ENCODE data around the gene SERPINA5. TPM values are rescaled to one million over a fixed set of nuclear protein-coding genes. Genes with fewer than 3 reads are reported as not detected.
A peak's percentile ranks its signal among the peaks of the same experiment; 100 is the strongest.

Gene SERPINA5
- total and polyA plus RNA-seq, 3 experiments from 2014 or later, result not detected

DNA sequence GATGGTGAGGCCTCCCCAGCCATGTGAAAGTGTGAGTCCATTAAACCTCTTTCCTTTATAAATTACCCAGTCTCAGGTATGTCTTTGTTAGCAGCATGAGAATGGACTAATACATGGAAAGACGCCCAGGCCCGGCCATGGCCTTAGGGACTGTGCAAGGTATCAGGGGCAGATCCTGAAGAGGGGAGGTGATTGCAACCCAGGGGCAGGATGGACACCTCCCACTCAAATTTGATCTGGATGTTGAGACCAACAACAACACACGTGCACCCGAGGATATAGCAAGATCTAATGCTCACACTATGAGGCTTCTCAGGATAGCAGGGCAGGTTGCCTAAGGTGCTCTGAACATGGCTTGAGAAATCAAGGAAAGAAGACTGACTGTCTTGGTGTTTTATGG, 33.5 kb upstream of the SERPINA5 start:
- Mint-ChIP-seq H3K4me1 (no peaks in the 10 kb centered on the region), H3K9me3 (peaks cover 0 to 9% (median 0%) of the 10 kb centered on the region in 5 donors), H3K4me3 (peak overlapping the region in 1 of 7 donors; percentile 27), H3K27ac (no peak overlapping the region), H3K27me3 (peaks cover 13 to 30% of the 10 kb centered on the region in 2 donors), H3K36me3 (no peaks in the 10 kb centered on the region)
- no peak for DNase-seq
- CTCF ChIA-PET, result interaction anchor here (1.7 kb wide), 1 partner anchor 51 kb away, joined by 4 read pairs; no protein-coding TSS in a partner anchor
- H3K27ac ChIP-seq (ENCODE audit: low read depth, low read length), result no peak overlapping the region
- H3K27me3 ChIP-seq (ENCODE audit: insufficient read depth, low read length, poor library complexity, severe bottlenecking), result peaks cover 2% of the 10 kb centered on the region
- H3K4me3 ChIP-seq (ENCODE audit: low read length), result no peak overlapping the region
- H3K4me1 ChIP-seq (ENCODE audit: insufficient read depth, low read length), result no peaks in the 10 kb centered on the region
- H3K9me3 ChIP-seq (ENCODE audit: low read length), result no peaks in the 10 kb centered on the region
- H3K36me3 ChIP-seq (ENCODE audit: insufficient read depth, low read length), result no peaks in the 10 kb centered on the region
- POLR2A ChIA-PET, result no interaction called here

- Histone ChIP-seq H3K4me1 (ENCODE audit: insufficient read depth, low read length) (no peaks in the 10 kb centered on the region), H3K9me3 (ENCODE audit: low read length) (no peaks in the 10 kb centered on the region), H3K4me3 (ENCODE audit: low read length) (no peak overlapping the region), H3K27me3 (ENCODE audit: insufficient read depth, low read length, poor library complexity, severe bottlenecking) (peaks cover 2% of the 10 kb centered on the region), H3K36me3 (ENCODE audit: insufficient read depth, low read length) (no peaks in the 10 kb centered on the region), H3K27ac (ENCODE audit: low read depth, low read length) (no peak overlapping the region)
- Mint-ChIP-seq H3K27me3 (peaks cover 13 to 34% of the 10 kb centered on the region in 2 donors), H3K4me1 (no peaks in the 10 kb centered on the region), H3K4me3 (no peak overlapping the region), H3K27ac (no peak overlapping the region), H3K9me3 (peaks cover 0 to 9% (median 0%) of the 10 kb centered on the region in 5 donors), H3K36me3 (no peaks in the 10 kb centered on the region)
- ChIA-PET POLR2A (no interaction called here), CTCF (interaction anchor here (0.8 to 1.7 kb wide), 5 partner anchors 9 to 416 kb away, joined by 3 to 4 read pairs (median 3); no protein-coding TSS in a partner anchor)
- DNase-seq, result no peak
Measured at GRCh38 chr14:94548131-94548998, 32.9 kb upstream of the SERPINA5 start.

- CTCF ChIA-PET, result interaction anchor here (0.8 to 1.7 kb wide), 5 partner anchors 8 to 417 kb away, joined by 3 to 4 read pairs (median 3); no protein-coding TSS in a partner anchor
- DNase-seq, result peak in 3 of 5 donors; percentile 25 to 56 (median 27)
- POLR2A ChIA-PET, result no interaction called here
Measured at GRCh38 chr14:94548999-94549985, 31.9 kb upstream of the SERPINA5 start.

DNA sequence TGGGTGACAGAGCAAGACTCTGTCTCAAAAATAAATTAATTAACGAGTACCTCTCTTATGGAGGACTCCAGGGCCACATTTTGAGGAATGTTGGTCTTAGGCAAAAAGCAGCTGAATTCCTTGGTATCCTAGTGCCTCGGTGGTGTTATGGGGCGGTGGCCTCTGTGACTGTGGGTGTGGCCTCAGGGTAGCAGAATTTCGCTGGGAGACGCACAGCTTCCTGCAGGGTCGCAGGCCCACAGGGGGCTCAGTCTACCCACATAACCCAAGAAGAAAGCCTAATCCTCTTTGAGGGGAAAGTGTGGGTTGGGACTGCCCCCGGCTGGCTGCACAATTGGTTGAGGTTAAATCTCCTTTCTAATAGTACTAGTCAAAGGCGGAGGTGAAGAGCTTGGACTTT, 31.2 kb upstream of the SERPINA5 start:
- no peaks in the 10 kb centered on the region for H3K36me3 ChIP-seq (ENCODE audit: insufficient read depth, low read length)
- no peak overlapping the region for H3K4me3 ChIP-seq (ENCODE audit: low read length)
- no peaks in the 10 kb centered on the region for H3K36me3 Mint-ChIP-seq
- no peak for DNase-seq
- ChIA-PET POLR2A (no interaction called here), CTCF (interaction anchor here (0.9 kb wide), 1 partner anchor 10 kb away, joined by 3 read pairs; no protein-coding TSS in a partner anchor)
- peaks cover 2% of the 10 kb centered on the region for H3K27me3 ChIP-seq (ENCODE audit: insufficient read depth, low read length, poor library complexity, severe bottlenecking)
- no peak overlapping the region for H3K27ac ChIP-seq (ENCODE audit: low read depth, low read length)
- no peak overlapping the region for H3K4me3 Mint-ChIP-seq
- H3K9me3 Mint-ChIP-seq, result peaks cover 0 to 12% (median 9%) of the 10 kb centered on the region in 5 donors
- no peak overlapping the region for H3K27ac Mint-ChIP-seq
- peaks cover 12 to 42% of the 10 kb centered on the region in 2 donors for H3K27me3 Mint-ChIP-seq
- no peaks in the 10 kb centered on the region for H3K4me1 ChIP-seq (ENCODE audit: insufficient read depth, low read length)
- H3K9me3 ChIP-seq (ENCODE audit: low read length), result no peaks in the 10 kb centered on the region
- no peaks in the 10 kb centered on the region for H3K4me1 Mint-ChIP-seq

More at GRCh38 chr14:94548999-94549985, 31.9 kb upstream of the SERPINA5 start:
- H3K4me1 Mint-ChIP-seq, result no peaks in the 10 kb centered on the region
- H3K36me3 ChIP-seq (ENCODE audit: insufficient read depth, low read length), result no peaks in the 10 kb centered on the region
- H3K4me1 ChIP-seq (ENCODE audit: insufficient read depth, low read length), result no peaks in the 10 kb centered on the region
- H3K9me3 Mint-ChIP-seq, result peaks cover 0 to 9% (median 1%) of the 10 kb centered on the region in 5 donors
- no peak overlapping the region for H3K27ac ChIP-seq (ENCODE audit: low read depth, low read length)
- no peak overlapping the region for H3K4me3 Mint-ChIP-seq
- H3K36me3 Mint-ChIP-seq, result no peaks in the 10 kb centered on the region
- no peak overlapping the region for H3K27ac Mint-ChIP-seq
- H3K27me3 ChIP-seq (ENCODE audit: insufficient read depth, low read length, poor library complexity, severe bottlenecking), result peaks cover 2% of the 10 kb centered on the region
- no peak overlapping the region for H3K4me3 ChIP-seq (ENCODE audit: low read length)
- H3K27me3 Mint-ChIP-seq, result peaks cover 12 to 37% of the 10 kb centered on the region in 2 donors
- no peaks in the 10 kb centered on the region for H3K9me3 ChIP-seq (ENCODE audit: low read length)

DNA sequence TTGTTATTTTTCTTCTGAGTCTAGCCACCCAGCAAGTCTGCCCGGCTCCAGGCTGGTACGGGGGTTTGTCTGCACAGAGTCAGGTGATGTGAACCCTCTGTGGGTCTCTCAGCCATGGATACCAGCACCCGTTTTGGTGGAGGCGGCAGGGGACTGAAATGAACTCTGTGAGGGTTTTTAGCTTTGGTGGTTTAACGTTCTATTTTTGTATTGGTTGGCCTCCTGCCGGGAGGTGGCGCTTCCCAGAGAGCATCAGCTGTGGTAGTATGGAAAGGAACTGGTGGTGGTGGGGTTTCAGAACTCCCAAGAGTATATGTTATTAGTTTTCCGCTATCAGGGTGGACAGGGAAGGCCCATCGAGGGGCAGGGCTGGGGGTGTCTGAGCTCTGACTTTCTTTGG, 25.2 kb upstream of the SERPINA5 start:
- no peak overlapping the region for H3K4me3 Mint-ChIP-seq
- Histone ChIP-seq H3K27ac (ENCODE audit: low read depth, low read length) (no peak overlapping the region), H3K27me3 (ENCODE audit: insufficient read depth, low read length, poor library complexity, severe bottlenecking) (no peaks in the 10 kb centered on the region), H3K4me3 (ENCODE audit: low read length) (no peak overlapping the region), H3K36me3 (ENCODE audit: insufficient read depth, low read length) (no peaks in the 10 kb centered on the region), H3K4me1 (ENCODE audit: insufficient read depth, low read length) (no peaks in the 10 kb centered on the region), H3K9me3 (ENCODE audit: low read length) (no peaks in the 10 kb centered on the region)
- H3K27me3 Mint-ChIP-seq, result peaks cover 9 to 56% of the 10 kb centered on the region in 2 donors
- no peaks in the 10 kb centered on the region for H3K4me1 Mint-ChIP-seq
- peaks cover 0 to 15% (median 10%) of the 10 kb centered on the region in 5 donors for H3K9me3 Mint-ChIP-seq
- no peaks in the 10 kb centered on the region for H3K36me3 Mint-ChIP-seq
- peak overlapping the region in 1 of 8 donors; percentile 74 for H3K27ac Mint-ChIP-seq
- CTCF ChIA-PET, result no interaction called here
- DNase-seq, result no peak
- POLR2A ChIA-PET, result no interaction called here

DNA sequence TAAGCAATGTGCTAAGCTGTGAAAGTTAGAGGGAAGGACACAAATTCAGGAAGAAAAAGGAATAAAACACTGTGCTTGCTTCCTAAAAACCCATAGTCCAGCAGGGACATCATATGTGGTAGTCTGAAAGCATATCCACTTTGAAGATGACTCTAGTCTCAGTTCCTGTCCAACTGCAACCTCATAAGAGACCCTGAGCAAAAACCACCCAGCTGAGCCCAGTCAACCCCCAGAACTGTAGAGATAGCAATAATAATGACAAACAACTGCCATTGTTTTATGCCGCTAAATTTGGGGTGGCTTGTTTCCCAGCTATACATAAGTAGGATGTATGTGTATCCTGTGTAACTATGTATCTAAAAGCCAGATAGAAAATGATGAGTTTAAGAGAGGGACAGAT, 23.9 kb upstream of the SERPINA5 start:
- no peak for DNase-seq
- Histone ChIP-seq H3K4me3 (ENCODE audit: low read length) (no peak overlapping the region), H3K27me3 (ENCODE audit: insufficient read depth, low read length, poor library complexity, severe bottlenecking) (no peaks in the 10 kb centered on the region), H3K36me3 (ENCODE audit: insufficient read depth, low read length) (no peaks in the 10 kb centered on the region), H3K27ac (ENCODE audit: low read depth, low read length) (no peak overlapping the region), H3K4me1 (ENCODE audit: insufficient read depth, low read length) (no peaks in the 10 kb centered on the region), H3K9me3 (ENCODE audit: low read length) (no peaks in the 10 kb centered on the region)
- peaks cover 12 to 55% of the 10 kb centered on the region in 2 donors for H3K27me3 Mint-ChIP-seq
- H3K9me3 Mint-ChIP-seq, result peaks cover 0 to 15% (median 10%) of the 10 kb centered on the region in 5 donors
- H3K27ac Mint-ChIP-seq, result no peak overlapping the region
- CTCF ChIA-PET, result interaction anchor here (1.5 kb wide), 1 partner anchor 9 kb away, joined by 3 read pairs; no protein-coding TSS in a partner anchor
- POLR2A ChIA-PET, result no interaction called here
- no peak overlapping the region for H3K4me3 Mint-ChIP-seq
- H3K4me1 Mint-ChIP-seq, result no peaks in the 10 kb centered on the region
- no peaks in the 10 kb centered on the region for H3K36me3 Mint-ChIP-seq

GRCh38 chr14:94558842-94559241, 22.4 kb upstream of the SERPINA5 start:
- Mint-ChIP-seq H3K27ac (no peak overlapping the region), H3K27me3 (peaks cover 12 to 53% of the 10 kb centered on the region in 2 donors), H3K4me1 (no peaks in the 10 kb centered on the region), H3K4me3 (no peak overlapping the region), H3K36me3 (no peaks in the 10 kb centered on the region), H3K9me3 (peaks cover 0 to 15% (median 10%) of the 10 kb centered on the region in 5 donors)
- DNase-seq, result no peak
- ChIA-PET POLR2A (no interaction called here), CTCF (no interaction called here)
- H3K4me1 ChIP-seq (ENCODE audit: insufficient read depth, low read length), result no peaks in the 10 kb centered on the region
- H3K9me3 ChIP-seq (ENCODE audit: low read length), result no peaks in the 10 kb centered on the region
- H3K27ac ChIP-seq (ENCODE audit: low read depth, low read length), result no peak overlapping the region
- H3K36me3 ChIP-seq (ENCODE audit: insufficient read depth, low read length), result no peaks in the 10 kb centered on the region
- H3K4me3 ChIP-seq (ENCODE audit: low read length), result no peak overlapping the region
- H3K27me3 ChIP-seq (ENCODE audit: insufficient read depth, low read length, poor library complexity, severe bottlenecking), result no peaks in the 10 kb centered on the region
